RWPE2 (cell line): ENCODE results near the gene PPCS.
"Not testable (repeated sequence)": the region's sequence is repeated elsewhere in the genome, so short reads cannot be mapped to it uniquely, and the experiment has no call there.

Experiments used
- ATAC-seq: fragments of 200-7000 bp; cut with Tn5 transposase; 3 replicates; pipeline ENCODE4 v1.9.1; 2021; ENCODE audit warnings: low read depth
- DNase-seq: peaks from one replicate; pipeline ENCODE4 v3.0.0-alpha.2; 2020; ENCODE audit warnings: low spot score
- H3K27ac ChIP-seq: fragments of 450-650 bp; 2 replicates; pipeline ENCODE4 v1.5.1; 2017; ENCODE audit warnings: mild to moderate bottlenecking; ENCODE audit not compliant: poor library complexity, severe bottlenecking
- H3K27me3 ChIP-seq: fragments of 250-450 bp; sonication (Bioruptor Pico); 2 replicates; pipeline ENCODE4 v1.5.1; 2021; ENCODE audit warnings: mild to moderate bottlenecking, moderate library complexity; ENCODE audit not compliant: insufficient read depth, poor library complexity, severe bottlenecking
- H3K36me3 ChIP-seq: fragments of 250-450 bp; sonication (Bioruptor Pico); 2 replicates; pipeline ENCODE4 v1.5.1; 2020; ENCODE audit warnings: low read depth, mild to moderate bottlenecking, moderate library complexity
- H3K4me1 ChIP-seq: fragments of 250-450 bp; sonication (Bioruptor Pico); 2 replicates; pipeline ENCODE4 v1.5.1; 2021; ENCODE audit warnings: mild to moderate bottlenecking, moderate library complexity; ENCODE audit not compliant: insufficient read depth, poor library complexity, severe bottlenecking
- H3K4me3 ChIP-seq: fragments of 250-450 bp; sonication (Bioruptor Pico); 2 replicates; pipeline ENCODE4 v1.5.1; 2021; ENCODE audit warnings: mild to moderate bottlenecking, moderate library complexity; ENCODE audit not compliant: severe bottlenecking
- H3K9me3 ChIP-seq: fragments of 250-450 bp; sonication (Bioruptor Pico); 2 replicates; pipeline ENCODE4 v1.5.1; 2021; ENCODE audit warnings: mild to moderate bottlenecking, moderate library complexity; ENCODE audit not compliant: severe bottlenecking
- TF ChIP-seq, protein P1 (sequence below): fragments of 450-650 bp; IDR thresholded peaks from one replicate; pipeline ENCODE4 v1.5.1; 2017; ENCODE audit warnings: mild to moderate bottlenecking, moderate library complexity; ENCODE audit not compliant: poor library complexity, severe bottlenecking

Gene PPCS

DNA sequence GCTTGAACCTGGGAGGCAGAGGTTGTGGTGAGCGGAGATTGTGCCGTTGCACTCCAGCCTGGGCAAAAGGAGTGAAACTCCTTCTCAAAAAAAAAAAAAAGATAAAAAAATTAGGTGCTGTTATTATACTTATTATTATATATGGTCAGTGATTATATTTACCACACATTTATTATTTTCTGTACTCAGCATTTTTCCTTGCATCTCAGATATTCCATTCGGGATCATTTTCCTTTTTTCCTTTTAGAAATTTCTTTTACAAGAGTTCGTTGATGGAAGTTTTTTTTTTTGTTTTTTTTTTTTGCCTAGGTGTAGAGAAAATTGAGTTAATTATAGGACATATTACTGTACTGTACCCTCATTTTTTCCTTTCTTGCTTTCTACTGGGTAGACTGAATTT is 20.3 kb downstream of the PPCS start:
- no peaks in the 10 kb centered on the region for H3K27me3 ChIP-seq
- ATAC-seq (no peak), DNase-seq (no peak)
- H3K4me3 ChIP-seq, result no peak overlapping the region
- no peak overlapping the region for H3K27ac ChIP-seq
- no peaks in the 10 kb centered on the region for H3K4me1 ChIP-seq
- no peaks in the 10 kb centered on the region for H3K36me3 ChIP-seq
- TF ChIP-seq, protein P1, sequence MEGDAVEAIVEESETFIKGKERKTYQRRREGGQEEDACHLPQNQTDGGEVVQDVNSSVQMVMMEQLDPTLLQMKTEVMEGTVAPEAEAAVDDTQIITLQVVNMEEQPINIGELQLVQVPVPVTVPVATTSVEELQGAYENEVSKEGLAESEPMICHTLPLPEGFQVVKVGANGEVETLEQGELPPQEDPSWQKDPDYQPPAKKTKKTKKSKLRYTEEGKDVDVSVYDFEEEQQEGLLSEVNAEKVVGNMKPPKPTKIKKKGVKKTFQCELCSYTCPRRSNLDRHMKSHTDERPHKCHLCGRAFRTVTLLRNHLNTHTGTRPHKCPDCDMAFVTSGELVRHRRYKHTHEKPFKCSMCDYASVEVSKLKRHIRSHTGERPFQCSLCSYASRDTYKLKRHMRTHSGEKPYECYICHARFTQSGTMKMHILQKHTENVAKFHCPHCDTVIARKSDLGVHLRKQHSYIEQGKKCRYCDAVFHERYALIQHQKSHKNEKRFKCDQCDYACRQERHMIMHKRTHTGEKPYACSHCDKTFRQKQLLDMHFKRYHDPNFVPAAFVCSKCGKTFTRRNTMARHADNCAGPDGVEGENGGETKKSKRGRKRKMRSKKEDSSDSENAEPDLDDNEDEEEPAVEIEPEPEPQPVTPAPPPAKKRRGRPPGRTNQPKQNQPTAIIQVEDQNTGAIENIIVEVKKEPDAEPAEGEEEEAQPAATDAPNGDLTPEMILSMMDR, result no peak
- no peaks in the 10 kb centered on the region for H3K9me3 ChIP-seq

DNA sequence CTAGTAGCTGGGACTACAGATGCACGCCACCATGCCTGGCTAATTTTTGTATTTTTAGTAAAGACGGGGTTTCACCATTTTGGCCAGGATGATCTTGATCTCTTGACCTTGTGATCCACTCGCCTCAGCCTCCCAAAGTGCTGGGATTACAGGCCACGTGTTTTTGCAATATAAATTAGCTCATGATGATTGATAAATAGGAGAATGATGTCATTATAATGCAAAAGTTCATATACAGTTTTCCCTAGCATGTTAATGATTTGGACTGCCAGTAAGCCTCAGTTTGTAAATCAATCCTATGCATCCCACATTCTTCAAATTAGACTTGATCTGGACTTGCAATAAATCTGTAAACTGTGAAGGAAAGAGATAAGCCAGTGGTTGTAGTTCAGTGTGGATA is 21.0 kb downstream of the PPCS start:
- H3K9me3 ChIP-seq, H3K4me3 ChIP-seq, ATAC-seq, H3K27ac ChIP-seq, DNase-seq, H3K4me1 ChIP-seq, H3K27me3 ChIP-seq, H3K36me3 ChIP-seq: not testable (repeated sequence)

DNA sequence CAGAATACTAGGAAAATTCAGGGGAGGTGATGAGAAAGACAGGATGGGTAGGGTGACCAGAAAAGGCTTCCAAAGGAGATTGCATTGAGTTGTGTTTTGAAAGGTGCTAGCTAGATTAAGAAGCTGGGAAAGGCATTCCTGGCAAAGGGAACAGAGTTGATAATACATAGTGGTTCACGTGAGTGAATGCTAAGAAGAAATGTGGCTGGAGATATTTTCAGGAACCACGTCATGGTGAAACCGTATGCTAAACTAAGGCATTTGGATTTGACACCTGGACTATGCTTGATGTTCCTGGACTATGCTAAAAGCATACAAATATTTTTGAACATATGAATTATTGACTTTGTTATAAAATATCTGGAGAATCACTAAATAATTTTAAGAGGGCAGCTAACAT is 21.4 kb downstream of the PPCS start:
- no peaks in the 10 kb centered on the region for H3K27me3 ChIP-seq
- no peaks in the 10 kb centered on the region for H3K9me3 ChIP-seq
- no peak overlapping the region for H3K4me3 ChIP-seq
- no peak overlapping the region for H3K27ac ChIP-seq
- TF ChIP-seq, protein P1, result no peak
- ATAC-seq, result no peak
- DNase-seq, result no peak
- H3K4me1 ChIP-seq, result no peaks in the 10 kb centered on the region
- no peaks in the 10 kb centered on the region for H3K36me3 ChIP-seq

DNA sequence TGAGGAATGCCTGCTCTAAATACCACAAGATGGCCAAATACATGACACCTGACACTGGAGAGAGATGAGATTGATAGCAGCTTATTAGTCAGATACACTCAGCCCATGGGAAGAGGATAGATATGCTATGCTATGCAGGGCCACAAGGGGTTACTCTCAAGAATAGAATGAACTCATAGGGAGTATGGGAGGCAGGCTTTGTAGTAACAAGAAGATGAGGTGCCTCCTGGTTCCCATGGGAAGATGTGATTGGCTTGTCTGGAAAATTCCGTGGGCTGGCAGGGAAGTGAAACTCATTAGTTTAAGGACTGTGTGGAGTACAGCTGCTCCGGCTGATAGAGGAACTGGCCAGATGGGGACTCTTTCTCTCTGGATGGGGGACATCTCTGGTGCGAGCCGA is 23.3 kb downstream of the PPCS start:
- DNase-seq, result no peak
- Histone ChIP-seq H3K27ac (no peak overlapping the region), H3K36me3 (no peaks in the 10 kb centered on the region), H3K4me1 (no peaks in the 10 kb centered on the region), H3K27me3 (no peaks in the 10 kb centered on the region), H3K4me3 (no peak overlapping the region), H3K9me3 (no peaks in the 10 kb centered on the region)
- peak; percentile 78 for ATAC-seq
- TF ChIP-seq, protein P1, result peak; percentile 16

DNA sequence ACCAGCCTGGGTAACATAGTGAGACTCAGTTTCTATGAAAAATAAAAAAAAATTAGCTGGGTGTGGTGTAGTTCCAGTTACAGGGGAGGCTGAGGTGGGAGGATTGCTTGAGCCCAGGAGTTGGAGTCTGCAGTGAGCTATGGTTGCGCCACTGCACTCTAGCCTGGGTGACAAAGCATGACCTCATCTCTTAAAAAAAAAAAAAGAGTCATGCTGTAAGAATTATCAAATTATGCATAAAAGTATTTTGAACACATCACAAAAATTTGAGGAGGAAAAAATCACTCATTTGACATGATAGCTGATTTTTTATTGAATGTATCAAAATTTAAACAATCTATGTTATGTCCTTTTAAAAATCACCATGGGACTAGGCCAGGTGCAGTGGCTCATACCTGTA is 24.6 kb downstream of the PPCS start:
- DNase-seq, result no peak
- TF ChIP-seq, protein P1, result no peak
- no peaks in the 10 kb centered on the region for H3K4me1 ChIP-seq
- no peaks in the 10 kb centered on the region for H3K36me3 ChIP-seq
- no peak for ATAC-seq
- H3K9me3 ChIP-seq, result no peaks in the 10 kb centered on the region
- no peak overlapping the region for H3K27ac ChIP-seq
- no peak overlapping the region for H3K4me3 ChIP-seq
- H3K27me3 ChIP-seq, result no peaks in the 10 kb centered on the region
